Stomach (tissue), 4 donors: Measurements from ENCODE around the gene CCDC178.

Experiments used
- EP300 ChIP-seq: sonication (generic); formaldehyde crosslinking; IDR thresholded peaks from one replicate; pipeline ENCODE4 v1.6.1; 2017; ENCODE audit warnings: antibody characterized with exemption
- POLR2A ChIP-seq, 4 donors: fragments of 450-650 bp; IDR thresholded peaks; one replicate each; pipeline ENCODE4 v1.6.1; 2016; ENCODE audit warnings: antibody characterized with exemption in 4 of 4, control low read depth in 2 of 4, mild to moderate bottlenecking in 1 of 4, moderate library complexity in 1 of 4
- POLR2AphosphoS5 ChIP-seq, 3 donors: sonication (generic); formaldehyde crosslinking; IDR thresholded peaks; one replicate each; pipeline ENCODE4 v1.6.1; 2016; ENCODE audit warnings: antibody characterized with exemption in 3 of 3
- TF ChIP-seq, protein P1 (sequence below), 7 experiments: fragments of 450-650 bp in 4 of 7; fragments of 200-600 bp in 3 of 7; sonication (generic) in 3 of 7; IDR thresholded peaks; one replicate each; pipeline ENCODE4 v1.5.1; 2016 to 2019; ENCODE audit warnings: antibody characterized with exemption in 7 of 7, control low read depth in 2 of 7, mild to moderate bottlenecking in 1 of 7

GRCh38 chr18:32896776-32897547 is 543.6 kb downstream of the CCDC178 start:
- TF ChIP-seq, protein P1, sequence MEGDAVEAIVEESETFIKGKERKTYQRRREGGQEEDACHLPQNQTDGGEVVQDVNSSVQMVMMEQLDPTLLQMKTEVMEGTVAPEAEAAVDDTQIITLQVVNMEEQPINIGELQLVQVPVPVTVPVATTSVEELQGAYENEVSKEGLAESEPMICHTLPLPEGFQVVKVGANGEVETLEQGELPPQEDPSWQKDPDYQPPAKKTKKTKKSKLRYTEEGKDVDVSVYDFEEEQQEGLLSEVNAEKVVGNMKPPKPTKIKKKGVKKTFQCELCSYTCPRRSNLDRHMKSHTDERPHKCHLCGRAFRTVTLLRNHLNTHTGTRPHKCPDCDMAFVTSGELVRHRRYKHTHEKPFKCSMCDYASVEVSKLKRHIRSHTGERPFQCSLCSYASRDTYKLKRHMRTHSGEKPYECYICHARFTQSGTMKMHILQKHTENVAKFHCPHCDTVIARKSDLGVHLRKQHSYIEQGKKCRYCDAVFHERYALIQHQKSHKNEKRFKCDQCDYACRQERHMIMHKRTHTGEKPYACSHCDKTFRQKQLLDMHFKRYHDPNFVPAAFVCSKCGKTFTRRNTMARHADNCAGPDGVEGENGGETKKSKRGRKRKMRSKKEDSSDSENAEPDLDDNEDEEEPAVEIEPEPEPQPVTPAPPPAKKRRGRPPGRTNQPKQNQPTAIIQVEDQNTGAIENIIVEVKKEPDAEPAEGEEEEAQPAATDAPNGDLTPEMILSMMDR (IDR thresholded peaks at IDR 0.05): no peak
- TF ChIP-seq EP300: no peak
- TF ChIP-seq POLR2A (IDR thresholded peaks at IDR 0.05): no peak
- no peak for TF ChIP-seq POLR2AphosphoS5 (IDR thresholded peaks at IDR 0.05)
